Limb (tissue), 2 donors: ENCODE data around the gene EBF3.

Experiments used
- DNase-seq, 2 donors: peaks; one replicate each; pipeline ENCODE4 v3.0.0-alpha.2; 2016; ENCODE audit errors: extremely low spot score in 2 of 2

EBF3 gene

GRCh38 chr10:129873351-129873750 lies 90.7 kb downstream of the EBF3 start:
- no peak for DNase-seq

DNA sequence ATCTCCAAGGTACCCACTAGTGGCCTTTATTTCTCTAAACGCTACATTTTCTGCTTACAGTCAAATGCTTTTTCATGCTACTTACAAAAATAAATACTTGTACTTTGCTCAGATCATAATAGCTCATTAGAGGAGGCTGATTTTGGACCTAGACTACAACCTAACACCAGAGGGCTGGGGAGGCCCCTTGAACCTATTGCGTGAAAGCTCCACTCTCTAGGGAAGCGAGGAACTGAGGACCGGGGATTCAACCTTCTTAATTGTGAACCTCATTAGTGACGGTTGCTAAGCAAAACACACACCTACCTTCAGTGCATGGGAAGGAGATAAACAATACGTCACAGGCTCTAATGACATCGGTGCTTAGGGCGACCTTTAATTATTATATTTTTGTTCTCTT lies 92.1 kb downstream of the EBF3 start:
- DNase-seq: no peak

DNA sequence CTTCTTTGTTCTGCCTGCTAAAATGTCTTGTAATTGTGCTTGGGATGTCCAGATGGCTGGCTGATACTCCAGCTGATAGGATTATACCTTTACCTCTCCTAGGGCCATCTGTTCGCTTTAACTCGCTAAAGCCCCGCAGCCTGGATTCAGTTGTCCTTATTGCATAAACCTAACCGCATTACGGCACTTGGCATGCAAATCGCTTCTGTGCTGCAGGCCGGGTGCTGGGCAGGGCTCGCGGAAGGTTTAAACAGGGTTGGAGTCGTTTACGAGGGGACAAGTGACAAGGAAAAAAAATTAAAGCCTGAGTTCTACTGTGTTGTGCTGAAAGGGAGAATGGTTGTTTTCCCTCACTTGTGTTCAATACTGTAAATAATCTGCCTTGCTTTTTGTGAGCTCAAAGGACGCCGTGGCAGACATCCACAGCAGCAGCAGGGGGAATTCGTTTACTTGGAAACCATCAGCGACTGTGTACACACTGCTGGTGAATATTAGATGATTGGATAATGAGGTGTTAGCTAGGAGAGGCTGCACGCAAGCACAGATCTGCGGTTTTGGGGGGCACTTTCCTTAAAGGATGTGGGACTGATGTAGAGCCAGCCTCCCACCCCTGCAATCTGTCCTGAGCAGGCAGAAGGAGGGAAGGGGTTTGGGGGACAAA lies 93.0 kb downstream of the EBF3 start:
- peak; percentile 50 to 64 for DNase-seq

DNA sequence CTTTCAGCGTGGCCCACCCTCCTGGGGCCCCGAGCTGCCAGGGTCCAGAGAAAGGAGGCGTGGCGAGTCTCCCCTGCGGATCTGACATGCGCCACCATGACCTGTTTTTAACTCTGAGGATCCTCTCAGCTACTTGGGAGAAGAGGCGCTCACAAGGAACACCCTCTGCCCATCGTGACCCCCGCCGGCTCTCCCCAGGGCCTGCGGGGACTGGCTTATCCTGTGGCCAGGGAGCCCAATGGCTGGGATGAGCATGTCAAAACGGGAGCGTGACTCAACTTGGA lies 93.7 kb downstream of the EBF3 start:
- no peak for DNase-seq

- no peak for DNase-seq
These were observed 94.2 kb downstream of the EBF3 start for GRCh38 chr10:129869596-129870473.

DNA sequence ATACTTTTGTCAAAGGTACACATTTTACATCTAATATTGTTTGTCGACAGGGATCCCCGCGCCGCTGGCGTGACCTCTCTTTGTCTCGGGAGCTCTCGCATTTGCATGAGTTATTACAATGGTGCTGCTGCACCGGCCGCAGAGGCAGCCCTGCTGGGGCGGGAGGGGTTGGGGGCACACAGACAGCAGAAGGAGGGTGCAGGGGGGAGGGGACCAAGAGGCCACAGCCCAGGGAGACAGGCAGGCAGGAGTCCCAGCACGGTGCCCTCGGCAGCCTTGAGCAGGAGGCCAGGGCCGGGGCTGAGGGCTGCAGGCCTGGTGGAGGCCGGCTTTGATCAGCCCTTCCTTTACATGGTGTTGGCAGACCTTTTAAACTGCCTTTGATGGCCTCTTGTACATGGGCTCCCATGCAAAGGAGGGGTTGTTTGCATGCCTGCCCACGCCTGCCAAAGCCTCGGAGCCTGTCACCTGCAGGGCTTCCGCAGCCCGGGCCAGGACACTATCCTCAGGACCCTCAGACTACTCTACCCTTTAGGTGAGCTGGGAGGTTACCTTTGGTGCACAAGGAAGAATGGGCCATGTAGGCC lies 95.5 kb downstream of the EBF3 start:
- no peak for DNase-seq

- no peak for DNase-seq
These were observed 96.4 kb downstream of the EBF3 start for GRCh38 chr10:129867631-129868179.

DNA sequence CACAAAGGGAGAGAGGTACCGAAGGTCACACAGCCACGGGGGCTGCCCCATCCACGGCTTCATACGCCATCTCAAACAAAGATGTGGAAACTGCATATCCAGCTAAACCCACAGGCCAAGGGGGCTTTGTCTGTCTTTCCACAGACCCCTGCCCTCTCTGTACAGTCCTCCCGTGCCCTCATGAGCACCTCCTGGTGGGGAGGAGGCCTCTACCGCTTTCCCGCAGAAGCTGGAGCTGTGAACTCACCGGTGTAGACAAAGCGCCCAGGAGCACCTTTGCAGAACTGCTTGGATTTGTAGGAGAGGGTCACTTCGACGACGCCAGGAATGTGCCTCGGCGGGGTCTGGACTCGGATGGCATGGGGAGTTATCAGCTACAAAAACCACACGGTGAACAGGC lies 97.2 kb downstream of the EBF3 start:
- no peak for DNase-seq

- DNase-seq: no peak
These were observed 98.1 kb downstream of the EBF3 start for GRCh38 chr10:129865960-129866359.

DNA sequence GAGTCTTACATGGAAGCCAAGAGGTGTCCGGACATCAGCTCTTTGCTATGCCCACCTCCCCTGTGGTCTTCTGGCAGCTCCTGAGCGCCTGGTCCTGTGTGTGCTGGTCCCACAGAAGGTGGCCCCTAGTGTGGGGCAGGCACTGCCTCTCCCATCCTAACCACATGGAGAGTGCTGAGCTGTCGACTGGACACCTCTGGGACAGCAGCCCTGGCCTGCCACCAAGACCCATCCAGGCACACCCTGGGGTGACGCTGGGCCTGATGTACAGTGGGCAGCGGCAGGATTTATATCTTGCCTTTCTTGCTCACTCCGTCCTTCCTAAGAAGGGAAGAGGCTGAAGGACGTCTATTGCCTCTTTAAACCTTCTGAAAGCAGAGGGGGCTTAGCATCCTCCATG lies 98.7 kb downstream of the EBF3 start:
- no peak for DNase-seq

- no peak for DNase-seq
These were observed 99.4 kb downstream of the EBF3 start for GRCh38 chr10:129864601-129865126.

DNA sequence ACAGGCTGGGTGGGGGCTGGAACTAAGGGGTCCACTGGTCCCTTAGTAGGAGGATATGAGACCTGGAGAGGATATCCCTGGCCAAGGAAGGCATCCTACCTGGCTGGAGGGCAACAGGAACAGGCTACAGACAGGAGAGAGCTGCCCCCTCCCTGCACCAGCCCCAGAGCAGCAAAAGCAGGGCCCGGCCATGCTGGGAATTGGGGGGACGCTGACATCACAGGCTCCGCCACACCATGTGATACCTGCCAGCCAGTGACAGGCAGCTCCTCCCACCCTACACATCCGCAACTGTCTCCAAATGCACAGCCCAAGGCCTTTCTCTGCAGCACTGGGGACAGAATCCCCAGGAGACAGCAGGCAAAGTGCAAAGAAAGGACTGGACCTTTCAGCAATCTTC lies 100.0 kb downstream of the EBF3 start:
- no peak for DNase-seq

- DNase-seq: no peak
These were observed 100.8 kb downstream of the EBF3 start for GRCh38 chr10:129863201-129863663.

DNA sequence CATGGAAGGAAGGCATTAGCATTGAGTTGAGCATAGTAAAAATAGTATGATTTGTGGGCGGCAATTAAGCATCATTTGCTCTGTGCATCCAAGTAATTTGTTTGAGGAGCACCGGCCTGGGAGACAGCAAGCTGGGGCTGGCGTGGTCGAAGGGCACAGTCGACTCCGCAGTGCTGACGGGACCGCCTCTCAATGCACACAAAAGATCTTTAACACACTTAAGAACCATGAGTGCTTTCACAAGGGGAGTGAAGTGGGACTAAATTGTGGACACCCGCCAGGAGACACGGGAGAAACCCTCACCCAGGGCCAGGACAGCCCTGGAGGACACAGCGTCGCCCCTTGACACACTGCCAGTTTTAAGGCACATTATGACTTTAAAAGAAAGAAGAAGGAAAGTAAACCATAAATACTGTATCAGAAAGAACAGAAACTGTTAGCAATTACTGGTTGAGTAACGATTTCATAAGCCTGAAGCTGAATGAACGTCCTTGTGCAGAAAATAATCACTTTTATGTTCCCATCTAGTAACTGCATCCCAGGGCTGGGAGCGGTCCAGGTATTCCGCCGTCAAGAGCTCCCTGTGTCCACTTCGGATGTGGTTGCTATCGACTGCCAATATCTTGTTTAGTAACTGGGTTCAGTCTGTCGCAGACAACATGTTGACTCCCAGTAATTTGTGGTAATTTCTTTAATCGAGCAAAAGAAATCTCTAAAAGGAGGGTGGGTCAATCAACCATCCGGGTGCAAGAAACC lies 102.1 kb downstream of the EBF3 start:
- DNase-seq: no peak

DNA sequence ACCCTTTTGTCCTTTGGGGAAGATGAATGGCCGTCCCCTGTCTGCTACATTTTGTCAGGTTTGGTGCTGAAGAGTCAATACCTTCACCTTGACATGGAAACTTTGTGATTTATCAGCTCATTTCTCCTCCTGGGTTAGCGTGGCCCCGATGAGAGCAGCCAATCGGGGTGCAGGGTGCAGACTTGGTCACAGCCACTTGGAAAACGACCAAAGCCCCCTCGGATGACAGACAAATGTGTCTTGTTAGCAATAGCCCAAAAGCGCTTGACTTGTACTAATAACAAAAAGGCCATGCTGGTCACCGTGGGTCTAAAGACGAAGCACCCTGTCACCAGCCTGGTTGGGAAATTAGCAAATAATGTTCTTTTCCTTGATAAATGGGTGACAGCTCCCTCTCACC lies 103.7 kb downstream of the EBF3 start:
- DNase-seq: no peak

GRCh38 chr10:129859536-129859935 lies 104.5 kb downstream of the EBF3 start:
- no peak for DNase-seq

DNA sequence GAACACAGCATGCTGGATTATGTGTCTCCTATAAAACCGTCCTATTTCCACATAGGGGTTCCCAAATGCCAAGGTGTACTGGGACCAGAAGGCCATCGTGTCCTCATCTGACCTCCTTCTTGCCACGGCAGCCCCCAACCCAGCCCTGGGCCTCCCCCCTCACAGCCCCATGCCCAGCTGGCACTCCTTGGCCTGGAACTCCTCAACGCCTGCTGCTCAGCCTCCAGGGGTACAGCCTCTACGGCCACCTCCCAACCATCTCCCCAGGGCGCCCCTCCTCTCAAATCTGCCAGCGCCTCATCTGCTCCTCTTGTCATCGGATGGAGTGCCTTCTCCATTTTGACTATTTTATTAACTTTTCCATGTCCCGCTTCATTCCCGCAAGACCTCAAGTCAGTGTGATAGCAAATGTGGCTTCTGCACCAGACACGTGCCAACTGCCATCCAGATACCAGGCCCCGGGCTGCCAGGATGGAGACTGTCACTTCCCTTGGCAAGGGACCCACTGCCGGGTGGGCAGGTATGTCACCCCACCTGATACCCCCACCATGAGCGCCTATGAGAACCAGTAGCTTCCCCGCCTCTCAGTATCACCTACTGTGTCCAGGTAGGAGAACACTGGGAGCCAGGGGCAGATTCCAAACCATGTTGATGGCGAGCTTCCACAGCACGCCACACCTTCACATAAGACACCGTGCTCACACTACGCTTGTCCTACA lies 106.7 kb downstream of the EBF3 start:
- no peak for DNase-seq

- DNase-seq: no peak
These were observed 108.1 kb downstream of the EBF3 start for GRCh38 chr10:129855836-129856563.

- no peak for DNase-seq
These were observed 109.0 kb downstream of the EBF3 start for GRCh38 chr10:129854796-129855705.
